NCI-H510A (cell line): ENCODE measurements around the gene C6orf136.

ENCODE experiments used
- DNase-seq: peaks from one replicate; lab custom pipeline; 2025; lab: John Stamatoyannopoulos, UW

C6orf136 gene

GRCh38 chr6:30686908-30687658 lies 40.1 kb downstream of the C6orf136 start:
- DNase-seq, result peak; percentile 72

- DNase-seq, result no peak
Measured at GRCh38 chr6:30687659-30688431, 40.9 kb downstream of the C6orf136 start.

GRCh38 chr6:30688569-30688968 lies 41.6 kb downstream of the C6orf136 start:
- DNase-seq, result no peak

GRCh38 chr6:30689022-30689865 lies 42.3 kb downstream of the C6orf136 start:
- DNase-seq, result no peak

- no peak for DNase-seq
Measured at GRCh38 chr6:30689985-30690384, 43.1 kb downstream of the C6orf136 start.

- DNase-seq, result peak; percentile 59
Measured at GRCh38 chr6:30690403-30691207, 43.7 kb downstream of the C6orf136 start, which contains the start of gene NRM. Gene NRM, minus strand, starts transcription at chr6:30690984. Its CDS starts 10 bp downstream, at chr6:30690974.

- no peak for DNase-seq
Measured at GRCh38 chr6:30691208-30691847, 44.4 kb downstream of the C6orf136 start.

GRCh38 chr6:30696432-30696831 lies 49.5 kb downstream of the C6orf136 start:
- no peak for DNase-seq

- no peak for DNase-seq
Measured at GRCh38 chr6:30700340-30700739, 53.4 kb downstream of the C6orf136 start.
